Measurements from ENCODE around the gene ADAMTSL1. TPM values are rescaled to one million over a fixed set of nuclear protein-coding genes. Genes with fewer than 3 reads are reported as not detected.

ADAMTSL1 gene, protein sequence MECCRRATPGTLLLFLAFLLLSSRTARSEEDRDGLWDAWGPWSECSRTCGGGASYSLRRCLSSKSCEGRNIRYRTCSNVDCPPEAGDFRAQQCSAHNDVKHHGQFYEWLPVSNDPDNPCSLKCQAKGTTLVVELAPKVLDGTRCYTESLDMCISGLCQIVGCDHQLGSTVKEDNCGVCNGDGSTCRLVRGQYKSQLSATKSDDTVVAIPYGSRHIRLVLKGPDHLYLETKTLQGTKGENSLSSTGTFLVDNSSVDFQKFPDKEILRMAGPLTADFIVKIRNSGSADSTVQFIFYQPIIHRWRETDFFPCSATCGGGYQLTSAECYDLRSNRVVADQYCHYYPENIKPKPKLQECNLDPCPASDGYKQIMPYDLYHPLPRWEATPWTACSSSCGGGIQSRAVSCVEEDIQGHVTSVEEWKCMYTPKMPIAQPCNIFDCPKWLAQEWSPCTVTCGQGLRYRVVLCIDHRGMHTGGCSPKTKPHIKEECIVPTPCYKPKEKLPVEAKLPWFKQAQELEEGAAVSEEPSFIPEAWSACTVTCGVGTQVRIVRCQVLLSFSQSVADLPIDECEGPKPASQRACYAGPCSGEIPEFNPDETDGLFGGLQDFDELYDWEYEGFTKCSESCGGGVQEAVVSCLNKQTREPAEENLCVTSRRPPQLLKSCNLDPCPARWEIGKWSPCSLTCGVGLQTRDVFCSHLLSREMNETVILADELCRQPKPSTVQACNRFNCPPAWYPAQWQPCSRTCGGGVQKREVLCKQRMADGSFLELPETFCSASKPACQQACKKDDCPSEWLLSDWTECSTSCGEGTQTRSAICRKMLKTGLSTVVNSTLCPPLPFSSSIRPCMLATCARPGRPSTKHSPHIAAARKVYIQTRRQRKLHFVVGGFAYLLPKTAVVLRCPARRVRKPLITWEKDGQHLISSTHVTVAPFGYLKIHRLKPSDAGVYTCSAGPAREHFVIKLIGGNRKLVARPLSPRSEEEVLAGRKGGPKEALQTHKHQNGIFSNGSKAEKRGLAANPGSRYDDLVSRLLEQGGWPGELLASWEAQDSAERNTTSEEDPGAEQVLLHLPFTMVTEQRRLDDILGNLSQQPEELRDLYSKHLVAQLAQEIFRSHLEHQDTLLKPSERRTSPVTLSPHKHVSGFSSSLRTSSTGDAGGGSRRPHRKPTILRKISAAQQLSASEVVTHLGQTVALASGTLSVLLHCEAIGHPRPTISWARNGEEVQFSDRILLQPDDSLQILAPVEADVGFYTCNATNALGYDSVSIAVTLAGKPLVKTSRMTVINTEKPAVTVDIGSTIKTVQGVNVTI (N-terminal part only)
- total RNA-seq (27.3 TPM), polyA plus RNA-seq (ENCODE audit: insufficient read depth, low read depth, low replicate concordance) (3.0 TPM)
- long read RNA-seq, donor 1 = 0 reads
- long read RNA-seq, donor 2, partial matches to known transcripts = 0 of 2 reads
- long read RNA-seq, donor 2, other reads (novel, unspliced or antisense) = 0 of 2 reads
- long read RNA-seq, donor 3, partial matches to known transcripts = 0 of 2 reads
- long read RNA-seq, donor 3, other reads (novel, unspliced or antisense) = 0 of 2 reads
- long read RNA-seq, donor 4 = 0 reads
- long read RNA-seq, donor 5 = 0 reads
- long read RNA-seq, donor 6, full-length matches to known transcripts = 2 of 2 reads
- long read RNA-seq, donor 6, partial matches to known transcripts = 0 of 2 reads
- long read RNA-seq, donor 6, other reads (novel, unspliced or antisense) = 0 of 2 reads
- long read RNA-seq, donor 7, partial matches to known transcripts = 1 of 4 reads
- long read RNA-seq, donor 7, other reads (novel, unspliced or antisense) = 3 of 4 reads
- long read RNA-seq, donor 8 = 0 reads
- long read RNA-seq, donor 9, partial matches to known transcripts = 0 of 1 reads
- long read RNA-seq, donor 9, other reads (novel, unspliced or antisense) = 0 of 1 reads
- long read RNA-seq, donor 10 = 0 reads

GRCh38 chr9:18473652-18474279, at the start of gene ADAMTSL1:
Gene ADAMTSL1, plus strand, starts transcription at chr9:18474153. Its CDS starts 80 bp downstream, at chr9:18474233.
- DNase-seq = peak; percentile 54 to 83 (median 81)
- FAIRE-seq = no peak
- no peaks in the 10 kb centered on the region for H3K36me3 ChIP-seq (ENCODE audit: control insufficient read depth in 2 of 3, insufficient read depth in 3 of 3, low read length in 3 of 3)
- H3K4me3 ChIP-seq (ENCODE audit: low read length in 3 of 3) = peak within 1 kb of the TSS; percentile 49 to 72 (median 61)
- TF ChIP-seq CTCF (IDR thresholded peaks at IDR 0.05; ENCODE audit: borderline replicate concordance, extremely low read depth, insufficient read depth) = no peak
- intact Hi-C loops (cut with DNase I) = no loop called here
- no peaks in the 10 kb centered on the region for H3K27me3 ChIP-seq (ENCODE audit: control insufficient read depth, insufficient read depth, low read length)
- H3K9ac ChIP-seq (ENCODE audit: low read length in 3 of 3) = peak within 1 kb of the TSS in 1 of 3 donors; percentile 46
- peak within 1 kb of the TSS in 1 of 2 donors; percentile 56 for H3K27ac ChIP-seq (ENCODE audit: low read depth in 2 of 2, low read length in 2 of 2)
- H3K9me3 ChIP-seq (ENCODE audit: control insufficient read depth in 2 of 3, insufficient read depth in 1 of 3, low read length in 3 of 3) = peaks cover 0 to 6% (median 0%) of the 10 kb centered on the region in 3 donors
- H3K4me1 ChIP-seq (ENCODE audit: control insufficient read depth in 2 of 3, insufficient read depth in 2 of 3, low read depth in 1 of 3, low read length in 3 of 3) = no peaks in the 10 kb centered on the region

GRCh38 chr9:18427691-18428090, 46.3 kb upstream of the ADAMTSL1 start:
- FAIRE-seq (no peak), DNase-seq (no peak)
- no peaks in the 10 kb centered on the region for H3K27me3 ChIP-seq (ENCODE audit: control insufficient read depth, insufficient read depth, low read length)
- H3K4me3 ChIP-seq (ENCODE audit: low read length in 3 of 3) = no peak overlapping the region
- H3K36me3 ChIP-seq (ENCODE audit: control insufficient read depth in 2 of 3, insufficient read depth in 3 of 3, low read length in 3 of 3) = no peaks in the 10 kb centered on the region
- H3K4me1 ChIP-seq (ENCODE audit: control insufficient read depth in 2 of 3, insufficient read depth in 2 of 3, low read depth in 1 of 3, low read length in 3 of 3) = no peaks in the 10 kb centered on the region
- H3K9me3 ChIP-seq (ENCODE audit: control insufficient read depth in 2 of 3, insufficient read depth in 1 of 3, low read length in 3 of 3) = no peaks in the 10 kb centered on the region
- TF ChIP-seq CTCF (IDR thresholded peaks at IDR 0.05; ENCODE audit: borderline replicate concordance, extremely low read depth, insufficient read depth) = no peak
- H3K27ac ChIP-seq (ENCODE audit: low read depth in 2 of 2, low read length in 2 of 2) = no peak overlapping the region
- intact Hi-C loops (cut with DNase I) = no loop called here
- H3K9ac ChIP-seq (ENCODE audit: low read length in 3 of 3) = no peak overlapping the region
